ENCODE measurements around the gene UBR2.
"Not testable (repeated sequence)": the region's sequence is repeated elsewhere in the genome, so short reads cannot be mapped to it uniquely, and the experiment has no call there.

Gene UBR2

DNA sequence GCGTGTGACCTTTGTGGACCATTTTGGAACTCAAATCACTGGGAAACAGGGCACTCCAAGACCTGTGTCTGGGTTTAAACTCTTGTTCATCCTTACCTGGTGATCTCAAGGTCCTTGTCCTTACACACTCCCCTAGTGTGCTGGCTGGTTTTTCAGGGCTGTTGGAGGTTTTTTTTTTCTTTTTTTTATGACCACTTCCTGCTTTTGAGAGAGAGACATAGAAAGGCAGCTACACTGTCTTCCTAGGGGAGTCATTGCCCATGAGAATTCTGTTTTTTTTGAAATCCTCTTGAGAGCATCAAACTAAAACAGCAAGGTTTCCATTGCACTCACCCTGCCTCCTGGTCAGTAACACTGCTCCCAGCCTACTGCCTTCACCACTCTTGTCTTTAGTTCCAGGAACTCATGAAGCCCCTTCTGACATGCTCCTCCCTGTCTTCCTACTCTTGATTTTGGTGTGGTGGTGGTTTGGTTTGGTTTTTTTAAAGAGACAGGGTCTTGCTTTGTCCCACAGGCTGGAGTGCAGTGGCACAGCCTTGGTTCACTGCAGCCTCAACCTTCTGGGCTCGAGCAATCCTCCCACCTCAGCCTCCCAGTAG, 130.0 kb downstream of the UBR2 start:
- DNase-seq, result no peak

GRCh38 chr6:42694586-42694985, 130.8 kb downstream of the UBR2 start:
- no peak for DNase-seq

GRCh38 chr6:42696526-42697267, 132.9 kb downstream of the UBR2 start:
- DNase-seq, result no peak

GRCh38 chr6:42697268-42697655, 133.4 kb downstream of the UBR2 start:
- no peak for DNase-seq

- no peak for DNase-seq
These were observed 134.4 kb downstream of the UBR2 start for GRCh38 chr6:42698217-42698616.

DNA sequence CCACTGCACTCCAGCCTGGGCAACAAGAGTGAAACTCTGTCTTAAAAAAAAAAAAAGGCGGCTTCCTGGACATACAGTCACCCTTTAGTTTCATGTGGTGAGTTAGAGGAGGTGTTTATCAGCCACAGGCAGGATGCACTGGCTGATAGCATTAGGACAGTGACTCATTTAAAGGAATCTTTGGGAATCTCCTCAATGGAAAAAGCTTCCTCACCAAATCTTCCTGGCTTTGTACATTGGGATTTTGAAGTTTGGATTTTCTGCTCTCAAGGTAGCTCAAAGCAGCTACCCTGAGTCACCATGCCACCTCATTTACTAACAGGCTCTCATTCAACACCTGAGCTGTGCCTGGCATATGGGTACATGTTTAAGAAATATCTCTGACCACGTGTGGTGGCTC, 138.4 kb downstream of the UBR2 start:
- DNase-seq, result peak; percentile 35 to 83

DNA sequence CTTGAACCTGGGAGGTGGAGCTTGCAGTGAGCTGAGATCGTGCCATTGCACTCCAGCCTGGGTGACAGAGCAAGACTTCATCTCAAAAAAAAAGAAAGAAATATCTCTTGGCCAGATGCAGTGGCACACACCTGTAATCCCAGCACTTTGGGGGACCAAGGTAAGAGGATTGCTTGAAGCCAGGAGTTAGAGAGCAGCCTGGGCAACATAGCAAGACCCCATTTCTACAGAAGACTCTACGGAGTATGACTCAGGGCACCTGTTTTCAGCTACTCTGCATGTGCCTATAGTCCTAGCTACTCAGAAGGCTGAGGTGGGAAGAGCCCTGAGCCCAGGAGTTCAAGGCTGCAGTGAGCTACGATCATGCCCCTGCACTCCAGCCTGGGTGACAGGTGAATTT, 139.0 kb downstream of the UBR2 start:
- DNase-seq, result not testable (repeated sequence)

DNA sequence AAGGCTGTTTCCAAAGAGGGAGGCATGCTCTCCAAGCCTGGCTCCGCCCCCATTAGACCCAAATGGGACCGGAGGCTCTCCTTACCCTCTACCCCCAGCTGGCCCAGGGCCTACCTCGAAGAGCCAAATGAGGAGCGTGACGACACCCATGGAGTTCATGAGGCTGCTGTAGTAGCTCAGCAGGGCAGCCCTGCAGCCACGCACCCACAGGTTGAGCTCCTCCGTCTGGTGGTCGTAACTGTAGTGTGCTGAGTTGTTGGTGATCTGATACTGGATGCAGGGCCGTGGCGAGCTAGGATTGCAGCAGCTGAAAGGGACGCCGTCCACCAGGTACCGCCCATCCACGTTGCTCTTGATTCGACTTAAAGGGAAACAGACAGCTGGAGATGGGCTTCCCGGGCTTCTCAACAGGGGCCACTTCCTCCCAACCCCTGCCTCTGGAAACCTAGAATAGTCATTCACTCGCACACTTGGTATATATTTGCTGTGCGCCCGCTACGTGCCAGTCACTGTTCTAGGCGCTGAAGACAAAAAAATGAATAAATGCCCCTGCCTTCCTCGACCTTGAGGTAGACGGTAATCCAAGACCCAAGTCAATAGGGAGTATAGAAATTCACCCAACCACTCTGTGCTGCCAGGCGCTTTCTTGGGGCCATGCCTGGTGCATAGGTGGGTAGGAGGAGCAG, 140.6 kb downstream of the UBR2 start:
- DNase-seq, result no peak

- no peak for DNase-seq
These were observed 141.1 kb downstream of the UBR2 start for GRCh38 chr6:42704937-42705374.

DNA sequence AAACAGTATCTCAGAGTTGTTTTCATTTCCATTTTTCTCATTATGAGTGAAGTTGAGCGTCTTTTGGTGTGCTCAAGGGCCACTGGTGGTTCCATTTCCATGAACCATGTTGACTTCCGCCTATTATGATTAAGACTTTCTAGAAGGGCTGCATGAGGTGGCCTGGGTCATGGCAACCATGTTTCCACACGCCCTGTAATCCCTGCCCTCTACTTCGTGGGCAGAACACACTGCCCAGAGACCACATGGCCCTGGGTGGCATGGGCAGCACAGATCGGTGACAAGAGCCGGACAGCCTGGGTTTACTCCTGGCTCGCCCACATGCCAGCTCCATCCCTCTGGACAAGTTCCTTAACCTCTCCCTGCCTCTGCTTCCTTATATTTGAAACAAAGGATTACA, 143.8 kb downstream of the UBR2 start:
- DNase-seq, result no peak

GRCh38 chr6:42708096-42708495, 144.3 kb downstream of the UBR2 start:
- DNase-seq, result no peak

DNA sequence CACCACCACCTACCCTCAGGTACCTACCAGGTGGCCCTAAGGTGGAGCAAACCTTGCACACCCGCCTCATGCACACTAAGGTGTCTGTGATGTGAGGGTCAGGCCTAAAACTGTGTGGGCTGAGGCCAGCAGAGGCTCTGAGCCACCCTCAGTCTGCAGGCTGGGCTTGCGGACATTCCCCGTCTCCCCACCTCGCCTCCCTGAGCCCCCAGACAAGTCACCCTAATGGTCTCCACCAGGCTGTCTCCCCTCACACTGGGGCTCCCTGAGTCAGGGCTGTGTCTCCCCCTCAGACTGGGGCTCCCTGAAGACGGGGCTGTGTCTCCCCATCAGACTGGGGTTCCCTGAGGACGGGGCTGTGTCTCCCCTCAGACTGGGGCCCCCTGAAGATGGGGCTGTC, 146.0 kb downstream of the UBR2 start:
- no peak for DNase-seq

GRCh38 chr6:42710316-42710715, 146.5 kb downstream of the UBR2 start:
- no peak for DNase-seq

- no peak for DNase-seq
These were observed 148.1 kb downstream of the UBR2 start for GRCh38 chr6:42711930-42712329.

DNA sequence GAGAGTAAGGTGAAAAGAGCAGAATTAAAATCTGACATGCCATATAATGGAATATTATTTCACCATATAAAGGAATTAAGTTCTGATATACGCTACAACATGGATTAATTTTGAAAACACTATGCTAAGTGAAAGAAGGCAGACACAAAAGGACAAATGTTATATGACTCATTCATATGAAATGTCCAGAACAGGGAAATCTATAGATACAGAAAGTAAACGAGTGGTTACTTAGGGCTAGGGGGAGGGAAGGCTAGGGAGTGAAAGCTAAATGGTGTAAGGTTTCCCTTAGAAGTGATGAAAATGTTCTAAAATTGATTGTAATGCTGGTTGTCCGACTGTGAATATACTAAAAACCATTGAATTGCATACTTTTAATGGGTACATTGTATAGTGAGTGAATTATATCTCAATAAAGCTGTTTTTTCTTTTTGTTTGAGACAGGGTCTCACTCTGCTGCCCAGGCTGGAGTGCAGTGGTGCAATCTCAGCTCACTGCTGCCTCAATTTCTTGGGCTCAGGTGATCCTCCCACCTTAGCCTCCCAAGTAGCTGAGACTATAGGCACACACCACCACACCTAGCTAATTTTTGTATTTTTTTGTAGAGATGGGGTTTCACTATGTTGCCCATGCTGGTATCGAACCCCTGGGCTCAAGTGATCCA, 150.4 kb downstream of the UBR2 start:
- DNase-seq, result peak in 1 of 2 experiments; percentile 39

DNA sequence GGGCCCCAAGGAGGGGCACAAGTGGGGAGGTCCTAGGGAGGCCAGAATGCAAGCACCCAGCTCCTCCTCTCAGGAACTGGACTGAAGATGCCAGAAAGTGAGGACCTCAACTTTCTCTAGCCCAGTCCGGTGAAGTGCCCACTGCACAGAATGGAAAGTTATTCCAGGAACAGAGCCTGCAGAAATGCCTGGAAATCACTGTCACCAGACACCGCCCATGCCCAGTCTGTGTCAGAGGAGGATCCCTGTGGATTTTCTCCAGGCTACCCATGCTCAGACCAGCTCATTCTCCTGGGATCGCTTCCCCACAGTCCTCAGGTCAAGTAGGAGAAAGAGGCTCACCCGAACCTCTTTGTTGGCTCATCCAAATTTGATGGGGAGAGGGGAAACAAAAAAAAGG, 152.0 kb downstream of the UBR2 start:
- no peak for DNase-seq

GRCh38 chr6:42720739-42721138, 156.9 kb downstream of the UBR2 start:
- no peak for DNase-seq

DNA sequence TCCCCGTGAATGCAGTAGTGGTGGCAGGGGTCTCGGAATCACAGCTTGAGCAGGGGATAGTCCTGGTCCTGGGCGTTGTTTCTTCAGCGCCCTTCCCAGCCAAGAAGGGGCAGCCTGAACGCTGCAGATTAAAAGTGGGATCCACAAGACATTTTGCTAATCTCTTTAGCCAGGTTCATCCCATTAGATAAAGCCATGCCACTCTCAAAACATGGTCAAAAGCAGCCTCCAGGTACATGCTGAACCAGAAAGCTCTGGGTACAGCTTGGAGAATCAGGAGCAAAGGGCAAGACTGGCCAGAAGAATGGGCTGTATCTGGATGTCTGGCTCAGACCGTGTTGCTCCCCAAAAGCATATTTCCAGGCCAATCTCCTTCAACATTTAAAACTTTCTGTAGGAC, 158.7 kb downstream of the UBR2 start, which contains the start of gene PRPH2:
Gene PRPH2, minus strand, starts transcription at position 101 of the 400 bp plus-strand sequence. CDS start 263 bp downstream, outside the sequence.
- no peak for DNase-seq

DNA sequence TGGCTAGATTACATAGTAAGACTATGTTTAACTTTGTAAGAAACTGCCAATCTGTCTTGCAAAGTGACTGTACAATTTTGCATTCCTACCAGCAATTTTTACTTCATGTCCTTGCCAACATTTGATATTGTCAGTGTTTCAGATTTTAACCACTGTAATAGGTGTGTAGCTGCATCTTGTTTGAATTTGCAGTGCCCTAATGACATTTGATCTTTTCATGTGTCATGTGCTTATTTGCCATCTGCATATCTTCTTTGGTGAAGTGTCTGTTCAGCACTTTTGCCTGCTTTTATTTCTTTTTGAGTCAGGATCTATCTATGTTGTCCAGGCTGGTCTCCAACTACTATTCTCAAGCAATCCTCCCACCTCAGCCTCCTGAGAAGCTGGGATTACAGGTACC, 161.0 kb downstream of the UBR2 start:
- DNase-seq, result no peak

DNA sequence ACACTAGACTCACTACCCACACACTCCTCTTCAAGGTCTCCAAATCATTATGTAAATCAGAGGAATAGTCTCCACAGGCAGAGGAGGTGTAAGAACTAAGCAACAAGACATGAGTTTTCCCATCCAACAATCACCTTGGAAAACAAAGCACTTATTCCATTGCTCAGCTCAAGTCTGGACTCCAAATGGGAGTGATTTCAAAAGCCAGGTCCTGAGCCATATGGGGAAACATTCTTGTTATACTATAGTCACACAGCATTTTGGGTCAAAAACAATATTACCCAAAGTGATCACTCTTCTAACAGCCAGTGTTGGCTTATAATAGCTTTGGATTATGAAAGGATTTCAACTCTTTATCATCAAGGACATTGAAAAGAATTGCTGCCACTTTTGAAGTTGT, 162.2 kb downstream of the UBR2 start:
- no peak for DNase-seq

- DNase-seq, result peak; percentile 33 to 81
These were observed 162.8 kb downstream of the UBR2 start for GRCh38 chr6:42726485-42727086.

DNA sequence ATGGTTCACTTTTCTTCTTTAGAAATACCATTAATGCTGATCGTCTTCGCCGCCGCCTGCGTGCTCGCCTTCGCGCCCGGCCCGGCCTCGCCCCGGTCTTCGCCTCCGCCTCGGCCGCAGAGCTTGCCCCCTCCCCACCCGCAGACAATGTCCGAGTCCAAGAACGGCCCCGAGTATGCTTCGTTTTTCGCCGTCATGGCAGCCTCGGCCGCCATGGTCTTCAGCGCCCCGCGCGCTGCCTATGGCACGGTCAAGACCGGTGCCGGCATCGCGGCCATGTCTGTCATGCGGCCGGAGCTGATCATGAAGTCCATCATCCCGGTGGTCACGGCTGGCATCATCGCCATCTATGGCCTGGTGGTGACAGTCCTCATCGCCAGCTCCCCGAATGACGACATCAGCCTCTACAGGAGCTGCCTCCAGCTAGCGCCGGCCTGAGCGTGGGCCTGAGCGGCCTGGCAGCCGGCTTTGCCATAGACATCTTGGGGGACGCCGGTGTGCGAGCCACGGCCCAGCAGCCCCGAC, 163.3 kb downstream of the UBR2 start:
- no peak for DNase-seq

DNA sequence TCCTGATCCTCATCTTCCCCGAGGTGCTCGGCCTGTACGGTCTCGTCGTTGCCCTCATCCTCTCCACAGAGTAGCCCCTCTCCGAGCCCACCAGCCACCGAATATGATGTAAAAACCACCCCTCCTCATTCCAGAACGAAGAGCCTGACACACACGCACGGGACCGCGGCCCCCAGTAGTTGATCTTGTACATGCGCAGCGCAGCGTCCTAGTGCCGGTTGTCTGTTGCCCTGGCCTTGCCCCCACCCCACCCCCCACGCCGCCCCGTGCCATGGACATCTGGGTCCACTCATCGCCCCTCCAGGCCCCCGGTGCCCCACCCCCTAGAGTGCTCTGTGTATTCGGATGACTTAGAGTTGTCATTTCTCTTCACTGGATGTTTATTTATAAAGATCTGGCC, 163.8 kb downstream of the UBR2 start:
- DNase-seq, result no peak
